Vagina (tissue), 2 donors: ENCODE results near the gene CFAP53.

Experiments
- CTCF ChIP-seq, 3 experiments: fragments of 450-650 bp in 2 of 3; fragments of 200-600 bp in 1 of 3; sonication (generic) in 1 of 3; IDR thresholded peaks; one replicate each; pipeline ENCODE4 v1.5.1; 2017 to 2019; ENCODE audit warnings: antibody characterized with exemption in 3 of 3, mild to moderate bottlenecking in 2 of 3, moderate library complexity in 2 of 3
- POLR2A ChIP-seq, 2 donors: fragments of 450-650 bp; IDR thresholded peaks; one replicate each; pipeline ENCODE4 v1.6.1; 2017; ENCODE audit warnings: antibody characterized with exemption in 2 of 2, mild to moderate bottlenecking in 2 of 2, moderate library complexity in 2 of 2

- TF ChIP-seq CTCF (IDR thresholded peaks at IDR 0.05), result no peak
- no peak for TF ChIP-seq POLR2A (IDR thresholded peaks at IDR 0.05)
These were observed 47.7 kb upstream of the CFAP53 start for GRCh38 chr18:50313873-50314460.
